HG03064 (cell line): ENCODE measurements around the gene CDT1.

Experiments used
- ATAC-seq: cut with Tn5 transposase; IDR thresholded peaks from one replicate; pipeline ENCODE4 v1.9.1; 2021; ENCODE audit warnings: low read depth; ENCODE audit not compliant: unreplicated experiment

Gene CDT1

DNA sequence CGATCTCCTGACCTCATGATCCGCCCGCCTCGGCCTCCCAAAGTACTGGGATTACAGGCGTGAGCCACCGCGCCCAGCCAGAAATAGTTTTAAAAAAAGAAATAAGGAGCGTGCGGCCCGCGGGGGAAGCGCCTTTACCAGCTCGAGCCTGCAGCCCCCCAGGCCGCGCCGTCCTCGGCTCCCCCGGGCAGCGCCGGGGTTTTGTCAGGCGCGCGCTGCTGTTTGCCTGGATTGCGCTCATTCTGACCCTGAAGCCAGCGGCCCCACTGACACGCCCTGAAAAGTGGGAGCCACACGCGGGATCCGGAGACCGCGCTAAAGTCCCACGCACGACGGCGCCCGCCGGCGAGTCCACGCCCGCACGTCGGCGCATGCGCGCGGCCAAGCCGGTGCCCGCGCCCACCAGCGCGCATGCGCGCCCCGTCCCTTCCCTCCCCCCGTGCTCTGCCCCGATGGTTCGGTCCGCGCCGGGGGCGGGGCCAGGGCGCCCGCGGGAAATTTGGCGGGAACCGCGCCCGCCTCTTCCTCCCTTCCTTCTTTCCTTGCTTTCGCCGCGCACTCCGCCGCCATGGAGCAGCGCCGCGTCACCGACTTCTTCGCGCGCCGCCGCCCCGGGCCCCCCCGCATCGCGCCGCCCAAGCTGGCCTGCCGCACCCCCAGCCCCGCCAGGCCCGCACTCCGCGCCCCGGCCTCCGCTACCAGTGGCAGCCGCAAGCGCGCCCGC is at the start of gene CDT1:
TSS of gene CDT1 (plus strand) at position 526 of the 724 bp plus-strand sequence. CDS start at position 569, 43 bp downstream.
- no peak for ATAC-seq

DNA sequence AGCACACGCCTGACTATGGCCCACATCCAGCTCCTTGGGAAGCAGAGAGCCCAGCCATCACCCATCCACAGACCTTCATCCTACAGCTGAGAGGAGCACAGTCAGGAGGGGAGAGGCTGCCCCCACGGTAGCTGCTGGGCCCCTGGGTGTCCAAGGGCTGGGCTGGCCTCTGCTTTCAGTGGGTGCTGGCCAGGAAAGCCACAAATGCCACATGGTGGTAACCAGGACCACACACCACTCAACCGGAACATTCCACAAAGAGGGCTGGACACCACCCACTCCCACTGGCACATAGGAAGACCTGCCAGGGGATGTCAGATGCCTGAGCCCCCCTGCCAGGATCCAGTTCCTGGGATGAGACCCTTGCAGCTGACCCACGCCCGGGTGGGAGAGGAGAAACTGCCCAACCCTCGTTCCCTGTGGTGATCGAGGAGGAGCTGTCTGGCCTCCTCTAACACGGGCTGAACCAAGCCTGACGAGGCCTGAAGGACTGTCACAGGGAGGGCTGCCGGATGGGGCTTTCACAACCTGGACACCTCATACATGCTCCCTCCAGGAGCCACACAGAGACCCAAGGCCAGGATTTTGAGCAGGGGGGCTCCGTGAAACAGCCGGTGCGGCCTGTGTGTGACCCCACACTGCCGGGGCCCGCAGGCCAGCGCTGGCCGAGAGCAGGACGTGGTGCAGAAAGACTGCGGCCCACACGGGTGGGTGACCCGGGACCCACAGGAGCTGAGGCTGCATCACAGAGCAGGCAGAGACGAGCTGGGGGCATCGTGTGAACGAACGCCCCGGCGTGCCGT is 49.3 kb upstream of the CDT1 start:
- ATAC-seq = no peak

DNA sequence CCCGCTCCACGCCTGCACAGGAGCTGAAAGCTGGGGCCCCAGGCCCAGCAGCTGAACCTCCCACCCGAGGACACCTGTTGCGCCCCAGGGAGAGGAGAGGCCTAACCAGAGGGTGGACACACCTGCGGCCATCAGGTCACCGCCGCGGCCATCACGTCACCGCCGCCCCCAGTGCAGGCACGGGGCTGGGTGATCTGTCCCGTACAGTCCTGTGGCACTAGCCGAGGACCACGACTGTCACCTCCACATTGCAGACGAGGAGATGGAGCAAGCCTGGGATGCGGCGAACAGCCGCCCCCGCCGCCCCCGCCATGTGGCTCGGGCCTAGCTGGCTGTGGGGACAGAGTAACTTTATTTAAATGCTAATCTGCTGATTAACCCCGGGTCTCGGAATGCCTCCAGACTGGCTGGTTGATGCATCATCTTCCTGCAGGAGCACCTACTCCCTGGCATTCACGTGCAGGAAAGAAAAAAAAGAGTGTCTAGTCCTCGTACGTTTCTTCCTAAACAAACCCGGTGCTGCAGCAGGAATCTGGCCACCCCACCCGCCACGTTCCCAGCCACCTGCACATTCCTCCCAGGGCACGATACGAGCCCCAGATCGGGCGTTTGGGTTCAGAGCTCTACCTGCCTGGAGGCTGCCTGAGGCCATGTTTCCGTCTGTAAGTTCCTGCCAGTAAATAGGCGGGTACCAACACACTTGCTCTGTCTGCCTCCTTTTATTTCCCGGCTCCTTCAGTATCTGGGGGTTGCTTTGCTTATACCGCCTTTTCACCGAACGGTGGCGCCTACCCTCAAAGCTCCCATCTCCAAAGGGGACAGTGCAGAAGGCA is 48.5 kb upstream of the CDT1 start:
- no peak for ATAC-seq

DNA sequence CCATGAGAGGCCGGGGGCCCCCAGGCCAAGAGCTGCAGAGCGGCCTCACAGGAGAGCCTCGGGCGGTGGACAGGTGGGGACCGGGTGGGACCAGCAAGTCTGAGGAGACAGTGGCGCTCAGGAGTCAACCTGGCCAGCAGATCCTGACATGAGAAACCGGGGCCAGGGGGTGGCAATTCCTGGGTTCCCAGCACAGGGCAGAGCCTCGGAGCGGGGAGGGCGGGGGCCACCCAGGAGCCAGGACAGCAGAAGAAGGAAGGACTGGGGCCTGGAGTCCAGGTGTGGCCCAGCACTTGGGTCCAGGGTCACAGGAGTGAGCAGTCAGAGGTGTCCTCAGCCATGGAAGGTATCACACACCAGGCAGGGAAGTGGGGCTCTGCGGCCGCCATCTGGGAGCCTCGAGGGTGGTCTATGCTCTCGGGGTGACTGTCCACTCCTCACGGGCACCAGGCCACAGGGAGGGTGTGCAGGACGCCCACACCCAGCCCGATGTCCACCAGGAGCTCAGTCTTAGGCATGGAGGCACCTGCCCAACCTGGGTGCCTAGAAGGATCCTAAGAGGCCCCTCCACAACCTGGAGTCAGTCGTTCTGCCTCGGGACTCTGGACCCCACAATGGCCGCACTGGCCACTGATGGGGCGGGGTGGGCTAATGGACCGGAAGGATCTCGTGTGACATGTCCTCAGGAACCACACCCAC is 47.7 kb upstream of the CDT1 start:
- ATAC-seq = no peak

DNA sequence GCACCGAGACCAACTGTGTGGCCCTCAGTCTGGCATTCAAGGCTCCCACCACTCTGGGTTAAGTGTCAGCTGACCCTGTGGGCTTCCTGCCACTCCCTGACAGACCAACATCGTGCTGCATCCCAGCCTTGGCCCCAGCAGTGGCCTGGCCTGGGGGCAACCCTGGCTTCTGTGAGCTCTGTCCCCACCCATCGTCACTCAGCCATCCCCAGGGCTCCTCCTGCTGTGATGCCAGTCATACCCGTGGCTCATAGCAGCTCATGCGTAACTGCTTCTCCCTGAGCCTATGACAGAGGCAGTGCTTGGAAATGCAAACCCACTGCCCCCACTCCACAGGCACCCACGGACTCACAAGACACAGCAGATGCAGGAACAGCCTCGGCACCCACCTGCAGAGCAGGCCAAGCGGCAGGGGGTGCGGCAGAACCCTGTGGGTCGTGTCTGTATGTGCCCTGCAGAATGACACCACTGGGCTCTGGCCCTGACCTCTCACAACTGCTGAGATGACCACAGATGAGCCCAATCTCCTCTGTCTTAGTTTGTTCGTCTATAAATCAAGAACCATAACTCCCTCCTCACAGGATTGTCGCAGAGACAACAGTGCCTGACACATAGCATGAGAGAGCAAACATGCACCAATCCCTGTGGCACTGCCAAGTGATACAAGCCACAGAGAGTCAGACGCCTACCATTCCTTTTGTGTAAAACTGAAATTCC is 45.2 kb upstream of the CDT1 start:
- no peak for ATAC-seq

DNA sequence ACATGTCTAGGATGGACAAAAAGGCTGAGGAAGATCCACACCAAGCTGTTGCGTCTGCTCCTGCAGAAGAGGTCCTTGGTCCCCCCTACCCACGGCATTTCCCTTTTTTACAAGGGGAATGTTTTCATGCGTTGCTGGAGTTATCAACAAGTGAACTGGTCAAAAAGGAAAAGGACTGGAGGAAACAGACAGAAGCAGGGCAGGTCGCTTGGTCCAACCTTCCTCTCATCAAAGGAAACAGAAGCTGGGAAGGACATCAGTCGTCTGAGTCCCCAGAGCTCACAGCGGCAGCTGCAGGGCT is 44.7 kb upstream of the CDT1 start:
- ATAC-seq = no peak

DNA sequence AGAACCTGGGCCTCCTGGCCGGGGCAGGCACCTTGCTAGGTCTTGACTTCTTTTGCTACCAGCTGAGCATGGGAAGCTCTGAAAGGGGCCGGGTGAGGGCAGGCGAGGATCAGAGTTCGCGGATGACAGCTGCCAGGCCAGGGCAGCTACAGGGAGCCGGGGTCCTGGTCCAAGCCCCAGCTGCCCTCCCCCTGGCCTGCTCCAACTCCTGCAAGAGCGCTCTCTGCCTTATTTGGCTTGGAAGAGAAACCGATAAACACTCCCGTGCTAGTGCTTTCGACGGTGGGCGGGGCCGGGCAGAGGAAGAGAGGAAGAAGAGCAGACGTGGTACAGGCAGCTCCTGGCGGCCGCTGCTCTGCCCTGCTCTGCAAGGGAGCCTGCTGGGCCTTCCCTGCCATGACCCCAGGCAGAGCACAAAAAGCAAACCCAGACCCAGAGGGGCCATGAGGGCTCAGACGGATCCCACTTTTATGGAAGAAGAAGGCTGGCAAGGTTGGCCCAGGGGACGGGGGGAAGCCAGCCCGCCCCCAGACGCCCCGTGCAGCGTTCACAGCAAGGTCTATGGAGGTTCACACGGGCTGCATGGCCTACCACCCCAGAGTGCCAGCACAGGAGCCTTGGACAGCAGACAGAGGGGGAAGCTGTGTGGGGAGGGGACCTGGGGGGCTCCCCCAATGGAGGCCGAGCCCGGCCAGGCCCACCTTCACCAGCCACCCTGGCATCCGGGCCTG is 44.2 kb upstream of the CDT1 start:
- ATAC-seq = no peak

DNA sequence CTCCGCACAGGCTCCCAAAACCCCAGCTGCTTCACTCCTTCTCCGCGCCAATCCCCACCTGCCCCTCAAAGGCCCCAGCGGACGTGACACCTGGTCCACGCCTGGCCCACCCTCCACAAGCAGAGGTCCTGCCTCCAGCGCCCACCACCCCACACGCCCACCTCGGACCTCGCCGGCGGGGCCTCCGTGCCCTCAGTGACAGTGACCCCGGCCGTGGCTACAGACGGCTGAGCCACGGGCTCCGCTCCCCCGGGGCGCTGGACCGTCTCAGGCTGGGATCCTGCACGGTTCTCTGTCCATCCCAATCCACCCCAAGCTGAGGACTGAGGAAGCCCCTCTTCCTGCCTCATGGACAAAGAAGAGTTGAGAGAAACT is 43.6 kb upstream of the CDT1 start:
- ATAC-seq = no peak

DNA sequence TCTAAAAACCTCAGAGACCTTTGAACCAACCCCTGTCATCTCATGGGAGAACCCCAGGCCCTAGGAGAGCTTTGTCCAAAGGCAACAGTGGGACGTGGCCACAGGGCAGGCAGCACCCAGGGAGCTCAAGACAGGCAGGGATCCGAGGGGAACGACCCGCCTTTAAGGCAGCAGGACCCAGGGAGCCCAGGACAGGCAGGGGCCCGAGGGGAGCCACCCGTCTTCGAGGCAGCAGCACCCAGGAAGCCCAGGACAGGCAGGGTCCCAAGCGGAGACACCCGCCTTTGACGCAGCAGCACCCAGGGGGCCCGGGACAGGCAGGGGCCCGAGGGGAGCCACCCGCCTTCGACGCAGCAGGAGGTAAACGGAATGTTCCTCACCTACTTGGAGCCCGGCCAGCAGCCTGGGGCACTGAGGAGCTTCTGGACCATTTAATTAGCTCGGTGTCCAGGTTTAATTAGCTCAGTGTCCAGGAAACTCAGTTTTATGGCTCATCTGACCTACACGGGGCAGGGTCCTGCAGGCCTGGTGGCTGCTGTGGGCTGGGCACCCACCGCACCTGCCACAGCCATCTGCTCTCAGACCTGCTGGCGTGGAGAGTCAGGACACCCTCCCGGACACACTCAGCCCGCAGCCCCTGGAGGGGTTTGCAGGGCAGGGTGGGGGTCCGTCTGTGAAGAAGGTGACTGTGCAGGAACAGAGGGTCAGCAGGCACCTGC is 43.0 kb upstream of the CDT1 start:
- ATAC-seq = no peak

DNA sequence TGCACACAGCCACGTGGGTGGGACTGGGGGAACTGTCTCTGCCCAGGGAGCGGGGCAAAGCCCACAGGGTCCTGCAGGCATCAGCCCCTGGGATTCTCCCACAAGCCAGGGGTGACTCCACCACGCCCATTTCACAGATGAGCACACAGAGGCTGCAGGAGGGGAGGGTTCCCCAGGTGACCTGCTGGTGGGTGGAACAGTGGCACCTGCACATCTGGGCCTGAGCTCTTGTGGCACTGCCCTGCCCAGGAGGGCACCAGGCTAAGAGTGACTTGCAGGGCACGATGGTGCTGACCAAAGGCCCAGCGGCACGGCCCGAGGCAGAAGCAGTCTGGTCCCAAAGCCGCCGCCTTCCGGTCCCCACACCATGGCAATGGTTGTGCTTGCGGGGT is 42.5 kb upstream of the CDT1 start:
- no peak for ATAC-seq

DNA sequence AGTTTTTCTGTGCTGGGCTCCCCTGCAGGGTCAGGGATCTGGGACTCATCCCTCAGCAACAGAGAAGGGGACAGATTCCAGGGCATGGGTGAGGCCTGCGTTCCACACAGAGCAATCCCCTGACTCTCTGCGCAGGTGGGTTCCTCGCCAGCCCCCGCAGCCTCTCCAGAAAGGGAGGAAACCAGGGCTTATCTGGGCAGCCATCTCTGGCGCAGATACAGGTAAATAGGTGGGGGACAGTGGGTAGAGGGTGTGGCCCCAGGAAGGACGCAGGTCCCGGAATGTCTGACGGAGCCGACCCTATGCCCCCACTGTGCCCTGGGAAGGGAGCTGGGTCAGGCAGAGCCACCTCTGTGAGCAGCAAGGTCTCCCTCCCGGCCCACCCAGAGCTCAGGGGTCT is 41.8 kb upstream of the CDT1 start:
- ATAC-seq = no peak

DNA sequence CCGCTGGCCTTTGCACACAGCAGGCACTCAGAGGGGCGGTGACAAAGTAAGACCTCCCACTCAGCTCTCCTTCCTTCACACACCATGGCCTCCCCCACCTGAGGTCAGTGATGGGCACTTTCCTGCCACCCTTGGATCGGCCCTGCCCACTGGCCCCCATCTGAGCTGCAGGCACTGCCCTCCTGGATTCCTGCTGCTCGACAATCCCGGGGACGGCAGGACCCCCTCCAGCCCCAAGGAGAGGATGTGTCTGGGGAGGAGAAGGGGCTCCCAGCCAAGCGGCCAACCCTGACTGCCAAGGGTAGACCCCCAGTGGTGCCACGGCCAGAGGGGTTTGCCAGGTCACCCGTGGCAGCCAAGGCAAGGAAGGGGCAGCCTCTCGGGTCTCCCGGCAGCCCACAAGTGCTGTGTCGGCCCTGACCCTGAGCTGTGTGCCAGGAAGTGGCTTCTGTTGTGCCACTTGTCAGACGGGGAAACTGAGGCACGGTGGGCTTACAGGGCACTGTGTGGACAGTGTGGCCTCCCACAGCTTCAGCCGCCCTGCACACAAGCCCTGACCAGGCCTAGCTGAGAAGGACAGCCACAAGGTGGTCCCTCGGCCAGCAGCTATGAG is 41.2 kb upstream of the CDT1 start:
- no peak for ATAC-seq

DNA sequence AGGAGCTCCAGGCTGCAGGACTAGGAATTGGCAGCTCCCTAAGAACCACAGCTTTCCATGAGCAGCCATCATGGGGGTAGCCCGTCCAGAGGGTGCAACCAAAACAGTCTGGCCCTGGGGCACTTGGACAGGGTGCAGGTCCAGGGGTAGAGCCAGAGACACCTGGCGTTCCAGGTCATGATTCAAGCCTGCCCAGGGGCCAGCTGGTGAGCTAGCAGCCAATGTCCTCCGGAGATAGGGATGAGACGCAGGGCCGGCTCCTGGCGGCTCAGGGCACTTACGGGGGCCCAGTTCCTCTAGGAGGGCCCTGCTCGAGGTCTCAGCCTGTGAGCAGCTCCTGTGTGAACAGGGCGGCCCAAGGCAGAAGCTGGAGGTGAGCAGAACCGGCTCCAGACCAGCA is 40.6 kb upstream of the CDT1 start:
- no peak for ATAC-seq

DNA sequence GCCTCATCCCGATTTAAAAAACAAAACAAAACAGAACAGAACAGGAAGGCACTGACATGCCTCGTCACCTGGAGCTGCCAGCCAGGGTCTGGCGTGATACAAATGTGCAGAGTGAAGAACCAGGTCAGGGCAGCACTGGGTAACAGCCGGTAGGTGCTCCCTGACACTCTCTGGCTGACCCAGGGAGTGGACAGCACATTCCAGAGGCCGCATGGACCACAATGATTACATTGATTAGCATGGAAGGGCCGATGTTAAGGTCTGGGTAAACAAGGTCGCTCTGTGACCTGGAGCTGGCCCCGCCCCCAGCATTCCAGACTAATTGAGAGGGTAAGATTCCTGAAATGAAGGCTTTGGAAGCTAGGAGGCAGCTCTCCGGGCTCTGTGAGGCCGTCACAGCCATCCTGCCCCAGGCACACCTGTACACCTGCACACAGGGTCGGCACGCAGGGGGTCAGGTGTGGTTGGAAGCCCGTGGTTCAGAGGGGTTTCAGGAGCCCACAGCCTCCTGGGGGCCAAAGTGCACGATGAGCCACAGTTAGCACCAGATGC is 40.0 kb upstream of the CDT1 start:
- ATAC-seq = no peak

DNA sequence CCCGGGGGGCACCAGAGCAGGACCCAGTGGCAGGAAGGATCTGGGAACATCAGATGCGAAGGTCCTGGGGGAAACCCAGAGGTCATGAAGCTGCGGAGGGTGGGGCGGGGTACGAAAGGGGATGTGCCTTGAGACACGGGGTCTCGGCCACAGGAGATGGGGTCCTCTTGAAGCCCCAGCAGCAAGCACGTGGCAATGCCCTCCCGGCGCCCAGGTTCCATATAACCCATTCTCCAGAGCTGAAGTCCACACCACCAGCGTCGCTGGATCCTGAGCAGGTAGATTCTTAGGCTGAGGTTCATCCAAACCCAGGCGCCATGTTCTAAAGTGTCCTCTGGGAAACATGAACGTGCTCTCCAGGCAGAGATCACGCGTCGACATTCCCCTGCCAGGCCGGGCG is 39.5 kb upstream of the CDT1 start:
- no peak for ATAC-seq

DNA sequence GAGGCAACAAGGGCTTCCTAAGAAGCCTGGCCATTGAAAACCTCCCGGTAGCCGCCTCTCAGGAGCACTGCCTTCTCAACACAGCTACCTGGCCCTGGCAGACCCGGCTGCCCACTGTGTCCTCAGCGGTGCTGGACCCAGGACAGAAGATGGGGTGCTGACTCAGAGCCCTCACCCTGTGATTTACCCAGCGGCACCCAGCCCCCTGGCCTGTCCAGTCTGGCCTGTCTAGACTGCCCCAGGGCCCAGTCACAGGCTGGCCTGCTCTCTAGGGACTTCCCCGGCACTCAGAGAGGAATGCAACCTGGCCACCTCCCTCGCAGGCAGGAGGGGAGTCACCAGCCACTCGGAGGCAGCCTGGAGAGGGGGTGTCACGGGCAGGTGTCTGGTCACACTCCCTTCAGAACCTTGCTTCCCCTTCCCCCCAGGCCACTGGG is 38.7 kb upstream of the CDT1 start:
- ATAC-seq = no peak

DNA sequence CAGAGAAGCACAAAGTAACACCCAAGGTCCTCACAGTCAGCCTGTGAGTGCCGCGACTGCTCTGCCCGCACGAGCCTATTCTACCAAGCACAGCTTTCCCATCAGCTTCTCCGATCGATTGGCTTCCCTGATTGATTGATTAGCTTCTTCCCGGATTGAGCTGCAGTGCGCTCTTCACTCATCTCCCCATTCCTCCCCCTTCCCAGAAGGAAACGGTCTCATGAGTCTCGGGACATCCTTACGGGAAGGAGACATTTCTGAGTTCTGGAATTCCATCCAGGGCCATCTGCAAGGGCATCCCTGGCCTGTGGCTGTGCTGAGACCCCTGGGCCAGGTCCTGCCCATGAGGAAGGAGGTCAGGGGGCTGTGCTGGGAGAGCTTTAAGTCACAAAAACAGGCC is 36.6 kb upstream of the CDT1 start:
- ATAC-seq = no peak

DNA sequence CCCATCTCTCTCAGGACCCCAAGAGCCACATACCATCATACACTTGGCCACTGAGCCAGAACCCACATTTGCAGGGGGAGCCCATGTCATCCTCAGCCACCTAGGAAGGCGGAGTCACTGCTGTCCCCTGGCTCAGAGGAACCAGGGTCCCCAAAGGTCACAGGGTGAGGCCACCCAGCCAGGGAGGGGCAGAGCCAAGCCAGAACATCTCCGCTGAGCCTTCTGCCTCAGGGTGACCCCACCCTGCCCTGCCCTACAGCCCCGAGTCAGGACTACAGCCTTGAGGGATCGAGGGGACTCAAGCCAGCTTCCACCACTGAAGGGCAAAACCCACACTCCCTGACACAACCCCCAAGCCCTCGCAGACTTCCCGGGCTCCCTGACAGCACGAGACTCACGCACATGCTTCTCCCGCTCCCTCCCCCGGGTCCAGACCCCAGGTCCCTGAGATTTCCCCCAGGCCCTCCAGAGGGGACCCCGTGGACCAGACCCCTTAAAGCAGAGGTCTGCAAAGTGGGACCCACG is 36.0 kb upstream of the CDT1 start:
- ATAC-seq = no peak
